Endothelial cell of umbilical vein (primary cell): ENCODE measurements around the gene LINGO4.

Source experiments
- CTCF ChIP-seq, 2 donors: IDR thresholded peaks; 1 replicate in 1 of 2; 2 replicates in 1 of 2; pipeline ENCODE4 v1.5.1; 2011; ENCODE audit warnings: low read length in 2 of 2, mild to moderate bottlenecking in 2 of 2, moderate library complexity in 2 of 2, control low read depth in 1 of 2, inconsistent platforms in 1 of 2, low read depth in 1 of 2; ENCODE audit not compliant: insufficient read depth in 1 of 2; ENCODE audit errors: extremely low read depth in 1 of 2
- POLR2A ChIP-seq: IDR thresholded peaks from 2 replicates; pipeline ENCODE4 v1.6.1; 2012; ENCODE audit warnings: low read depth, mild to moderate bottlenecking, control low read depth, low read length

- TF ChIP-seq CTCF (IDR thresholded peaks at IDR 0.05; ENCODE audit: extremely low read depth in 1 of 2, insufficient read depth in 1 of 2, low read depth in 1 of 2, low read length in 2 of 2) (no peak), POLR2A (no peak)
Observed at GRCh38 chr1:151787689-151788088, 17.5 kb downstream of the LINGO4 start.
